K562 (cell line): ENCODE results near the gene NT5E. TPM values are rescaled to one million over a fixed set of nuclear protein-coding genes. Genes with fewer than 3 reads are reported as not detected.

Experiments used
- ATAC-seq: fragments of 200-7000 bp; cut with Tn5 transposase; 3 replicates; pipeline ENCODE4 v1.9.1; 2020; ENCODE audit warnings: moderate library complexity
- BruUV-seq: library from RNA; stranded (reverse); fragments of 400-500 nt; replicated peaks from 2 replicates; lab custom pipeline; 2021; lab: Mats Ljungman, UMichigan
- CTCF ChIA-PET: fragments of 300-600 bp; formaldehyde crosslinking; extraction: SDS; loops from one replicate; lab custom pipeline; 2021; ENCODE audit warnings: low intra/inter-chr PET ratio; lab: Yijun Ruan, JAX
- POLR2A ChIA-PET: fragments of 300-600, 350-650 bp; sonication (Branson Sonifier 250); formaldehyde crosslinking; extraction: SDS; loops from one replicate; lab custom pipeline; 2021; ENCODE audit warnings: antibody characterized with exemption, inconsistent platforms; lab: Yijun Ruan, JAX
- DNase-seq, 4 experiments: peaks; one replicate each; pipeline versions ENCODE4 v3.0.0 to v3.0.0-alpha.2; 2011 to 2018; ENCODE audit warnings: low spot score in 3 of 4, mixed read lengths in 3 of 4; ENCODE audit errors: extremely low read depth in 1 of 4
- FAIRE-seq: peaks from 2 replicates; lab custom pipeline; 2011; peaks lifted over from hg19 to GRCh38; lab: Jason Lieb, UNC
- H2AFZ ChIP-seq: 2 replicates; pipeline ENCODE4 v1.6.0; 2011; ENCODE audit warnings: low read depth, low read length, control low read depth, inconsistent platforms
- H3K27ac ChIP-seq: fragments of 200-600 bp; 3 replicates; pipeline ENCODE4 v1.8.0; 2011; ENCODE audit warnings: low read depth, mild to moderate bottlenecking, control low read depth, inconsistent platforms, low read length, moderate library complexity, mixed read lengths; ENCODE audit errors: extremely low read depth
- H3K27me3 ChIP-seq, 2 experiments: fragments of 300-600 bp in 1 of 2; 2 replicates in 1 of 2; 3 replicates in 1 of 2; pipeline versions ENCODE4 v1.6.0 to v1.8.0; 2011; ENCODE audit warnings: inconsistent platforms in 2 of 2, low read length in 2 of 2, mild to moderate bottlenecking in 1 of 2, mixed read lengths in 1 of 2, moderate library complexity in 1 of 2; ENCODE audit not compliant: control insufficient read depth in 2 of 2, insufficient read depth in 2 of 2
- H3K36me3 ChIP-seq: fragments of 300-600 bp; 3 replicates; pipeline ENCODE4 v1.8.0; 2011; ENCODE audit warnings: mild to moderate bottlenecking, low read length, inconsistent platforms; ENCODE audit not compliant: control insufficient read depth, insufficient read depth
- H3K4me1 ChIP-seq, 2 experiments: fragments of 200-600 bp in 1 of 2; replicated peaks in 1 of 2; 2 replicates in 1 of 2; 3 replicates in 1 of 2; pipeline versions ENCODE4 v1.5.1 to v1.8.0; 2011; ENCODE audit warnings: inconsistent platforms in 2 of 2, low read length in 2 of 2, mild to moderate bottlenecking in 1 of 2, mixed read lengths in 1 of 2, moderate library complexity in 1 of 2; ENCODE audit not compliant: control insufficient read depth in 2 of 2, insufficient read depth in 2 of 2
- H3K4me2 ChIP-seq: 2 replicates; pipeline ENCODE4 v1.6.1; 2011; ENCODE audit warnings: low read length, control low read depth, inconsistent platforms, mixed read lengths; ENCODE audit not compliant: insufficient read depth
- H3K4me3 ChIP-seq: fragments of 200-600 bp; sonication (generic), shearing (Covaris generic); 2 replicates; pipeline ENCODE4 v1.5.1; 2016; ENCODE audit warnings: control low read depth, inconsistent platforms
- H3K79me2 ChIP-seq: fragments of 200-600 bp; 3 replicates; pipeline ENCODE4 v1.8.0; 2011; ENCODE audit warnings: low read length, inconsistent platforms; ENCODE audit not compliant: control insufficient read depth, insufficient read depth
- H3K9ac ChIP-seq, 2 experiments: 2 replicates each; pipeline versions ENCODE4 v1.6.0 to v1.6.1; 2011; ENCODE audit warnings: low read depth in 2 of 2, low read length in 2 of 2, control low read depth in 1 of 2, inconsistent platforms in 1 of 2, mild to moderate bottlenecking in 1 of 2, mixed read lengths in 1 of 2; ENCODE audit not compliant: insufficient read depth in 1 of 2
- H3K9me1 ChIP-seq: one replicate; pipeline ENCODE4 v1.6.0; 2011; ENCODE audit warnings: inconsistent platforms, mild to moderate bottlenecking, low read length, moderate library complexity; ENCODE audit not compliant: control insufficient read depth, insufficient read depth
- H3K9me3 ChIP-seq: replicated peaks from 2 replicates; pipeline ENCODE4 v1.5.1; 2011; ENCODE audit warnings: low read depth, low read length, inconsistent platforms; ENCODE audit not compliant: control insufficient read depth, insufficient read depth
- H4K20me1 ChIP-seq: replicated peaks from 2 replicates; pipeline ENCODE4 v1.6.1; 2011; ENCODE audit warnings: low read length, inconsistent platforms, mixed read lengths; ENCODE audit not compliant: control insufficient read depth, insufficient read depth
- BRD9 ChIP-seq: fragments of 450-650 bp; IDR thresholded peaks from 2 replicates; pipeline ENCODE4 v1.6.1; 2018; ENCODE audit warnings: low read depth; ENCODE audit not compliant: partially characterized antibody
- JUNB ChIP-seq: fragments of 450-650 bp; formaldehyde crosslinking; conservative IDR thresholded peaks from 2 replicates; pipeline ENCODE4 v1.4.0; 2020; ENCODE audit warnings: mild to moderate bottlenecking
- NCOA2 ChIP-seq, 2 experiments: fragments of 450-650 bp; IDR thresholded peaks; 2 replicates each; pipeline ENCODE4 v1.6.1; 2018; ENCODE audit warnings: mild to moderate bottlenecking in 2 of 2, moderate library complexity in 1 of 2; ENCODE audit not compliant: partially characterized antibody in 2 of 2
- SRF ChIP-seq, 2 experiments: fragments of 250-450, 450-650 bp in 1 of 2; sonication (Bioruptor Pico) in 1 of 2; sonication (generic) in 1 of 2; formaldehyde crosslinking; IDR thresholded peaks; 2 replicates each; pipeline versions ENCODE4 v1.5.0 to v1.5.1; 2020 to 2022; ENCODE audit warnings: mild to moderate bottlenecking in 1 of 2, missing genetic modification reagents in 1 of 2
- SRSF9 ChIP-seq: fragments of 200-400 bp; formaldehyde crosslinking; IDR thresholded peaks from 2 replicates; pipeline ENCODE4 v1.6.1; 2017; ENCODE audit warnings: low read depth, low read length, borderline replicate concordance
- THRAP3 ChIP-seq: fragments of 450-650 bp; IDR thresholded peaks from 2 replicates; pipeline ENCODE4 v1.6.1; 2016; ENCODE audit warnings: mild to moderate bottlenecking, inconsistent platforms, borderline replicate concordance
- ZBTB1 ChIP-seq: sonication (generic); formaldehyde crosslinking; IDR thresholded peaks from 2 replicates; pipeline ENCODE4 v1.8.1; 2023; ENCODE audit warnings: missing genetic modification reagents, low read depth, mild to moderate bottlenecking, borderline replicate concordance
- ZNF79 ChIP-seq: fragments of 250-450 bp; sonication (Bioruptor Pico); IDR thresholded peaks from 2 replicates; pipeline ENCODE4 v1.4.0; 2020; ENCODE audit warnings: low read depth, mild to moderate bottlenecking, moderate library complexity
- WGBS: fragments of 100-300 bp; shearing (Covaris generic); methylation state at CpG from one replicate; pipeline ENCODE4 v1.1.6; 2016; ENCODE audit warnings: low coverage, mixed read lengths; ENCODE audit not compliant: insufficient coverage; ENCODE audit errors: missing lambda C conversion rate; 5-methylcytosine and 5-hydroxymethylcytosine counted together
- in situ Hi-C: fragments of 300-500 bp; cut with MboI; formaldehyde crosslinking; loops from 4 replicates; pipeline ENCODE4 v1.15.0; 2018; ENCODE audit warnings: inconsistent platforms, mixed read lengths
- intact Hi-C: fragments of 100-400 bp; cut with micrococcal nuclease; formaldehyde crosslinking; loops from 2 replicates; pipeline ENCODE4 v1.14.2; 2022
- polyA plus RNA-seq, 8 experiments: library from polyadenylated mRNA; depleted of rRNA in 4 of 8; stranded (reverse) in 5 of 8; unstranded in 3 of 8; fragments of >200 nt; fragmentation: Nextera tagmentation in 2 of 8; fragmentation: Illumina TruSeq in 1 of 8; extraction: Ambion mirVana in 2 of 8; extraction: Trizol in 1 of 8; gene quantifications; 2 replicates each; pipeline versions ENCODE4 v1.2.1 to v1.2.3, GENCODE V29; 2011 to 2014; ENCODE audit warnings: inconsistent platforms in 1 of 8, missing spikeins in 1 of 8
- total RNA-seq, 7 experiments: library from RNA; depleted of rRNA in 6 of 7; stranded (reverse); fragments of >200 nt in 6 of 7; fragmentation: Illumina TruSeq in 2 of 7; extraction: Trizol in 2 of 7; gene quantifications; 2 replicates each; pipeline versions ENCODE4 v1.2.1 to v1.2.3, GENCODE V29; 2011 to 2021; ENCODE audit warnings: low replicate concordance in 1 of 7
- TF ChIP-seq, protein P1 (sequence below): fragments of 250-450 bp; sonication (Bioruptor Pico); IDR thresholded peaks from 2 replicates; pipeline ENCODE4 v1.9.0; 2021; ENCODE audit warnings: mild to moderate bottlenecking

Gene NT5E
- total and polyA plus RNA-seq, 9 of the 15 experiments (the other 6 are each of a cell fraction or from before 2014, with no cell fraction given): 0.01 to 0.13 TPM; not detected in 7

DNA sequence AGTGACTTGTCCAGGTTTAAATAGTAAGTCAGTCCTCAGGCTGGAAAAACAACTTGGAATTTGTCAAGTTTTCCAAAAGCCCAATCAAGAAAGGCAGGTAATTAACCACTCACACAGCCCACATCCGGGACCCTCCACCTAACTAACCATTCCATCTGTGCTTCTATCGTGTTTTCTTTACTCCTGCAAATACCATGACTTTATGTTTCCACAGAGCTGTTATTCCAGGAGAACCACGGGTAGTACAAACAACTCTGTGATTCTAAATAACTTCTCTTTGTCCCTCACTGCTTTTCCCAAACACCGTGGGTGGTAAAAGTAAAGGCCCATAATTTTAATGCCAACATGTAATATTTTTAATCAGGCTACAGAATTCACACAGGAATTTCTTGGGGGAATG lies 49.6 kb upstream of the NT5E start (continued):
- TF ChIP-seq NCOA2 (IDR thresholded peaks at IDR 0.05; ENCODE audit: partially characterized antibody in 2 of 2) (no peak), JUNB (CRISPR knock-in tag) (no peak), SRF (CRISPR knock-in tag; IDR thresholded peaks at IDR 0.05) (no peak), SRSF9 (no peak), THRAP3 (no peak), ZNF79 (CRISPR knock-in tag) (no peak)

DNA sequence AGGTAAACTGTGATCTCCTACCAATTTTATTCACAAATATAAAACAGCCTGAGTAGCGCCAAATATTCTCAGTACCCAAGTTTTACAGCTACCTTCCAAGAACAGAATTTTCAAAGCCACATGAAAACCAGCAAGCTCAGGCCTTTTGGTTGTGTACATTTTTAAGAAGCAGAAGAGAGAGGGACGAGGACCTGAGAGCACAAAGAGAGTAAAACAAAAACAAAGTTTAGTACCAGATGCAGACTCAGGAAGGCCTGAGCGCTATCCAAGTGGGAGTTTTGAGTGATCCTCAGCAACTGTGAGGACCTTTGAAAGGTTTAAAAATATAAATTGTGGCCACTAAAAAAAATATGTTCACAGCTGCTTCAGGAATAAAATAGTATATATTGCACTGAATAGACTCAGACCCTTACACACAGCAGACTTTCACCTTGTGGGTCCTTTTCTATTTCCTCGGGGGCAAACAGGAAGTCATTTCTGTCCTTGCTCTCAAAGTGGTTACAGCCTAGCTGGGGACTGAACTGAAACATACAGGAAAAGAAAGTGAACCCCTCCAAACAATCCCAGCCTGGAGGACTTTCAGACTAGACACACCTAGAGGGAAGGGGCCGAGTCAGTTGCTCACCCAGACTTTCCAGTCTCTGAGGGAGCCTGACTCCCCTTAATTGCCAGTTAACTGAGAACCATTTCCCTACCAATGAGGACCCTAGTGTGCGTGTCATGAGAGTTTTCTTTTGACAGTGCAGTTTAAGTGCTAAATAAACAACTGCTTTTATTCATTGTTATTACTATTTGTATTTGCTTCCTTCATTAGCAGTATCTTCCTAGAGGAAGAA lies 48.5 kb upstream of the NT5E start:
- WGBS: 4% methylated on average over 6 of the region's 6 CpGs
- FAIRE-seq: no peak
- intact Hi-C loops: no loop called here
- in situ Hi-C loops: no loop called here
- Histone ChIP-seq H3K36me3 (no peaks in the 10 kb centered on the region), H3K4me1 (no peaks in the 10 kb centered on the region), H3K9me1 (no peaks in the 10 kb centered on the region), H3K9me3 (no peaks in the 10 kb centered on the region), H3K4me2 (no peak overlapping the region), H3K79me2 (no peaks in the 10 kb centered on the region), H3K27me3 (no peaks in the 10 kb centered on the region), H3K27ac (no peak overlapping the region), H3K9ac (no peak overlapping the region)
- no TSS peak for BruUV-seq
- no peak for DNase-seq
- no peak for ATAC-seq
- TF ChIP-seq ZBTB1 (CRISPR knock-in tag) (no peak), BRD9 (no peak)
- TF ChIP-seq, protein P1, sequence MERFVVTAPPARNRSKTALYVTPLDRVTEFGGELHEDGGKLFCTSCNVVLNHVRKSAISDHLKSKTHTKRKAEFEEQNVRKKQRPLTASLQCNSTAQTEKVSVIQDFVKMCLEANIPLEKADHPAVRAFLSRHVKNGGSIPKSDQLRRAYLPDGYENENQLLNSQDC: no peak
- TF ChIP-seq, all 486 proteins: peak for 0
- Histone ChIP-seq H3K4me3 (no peak overlapping the region), H4K20me1 (no peaks in the 10 kb centered on the region), H2AFZ (no peak overlapping the region)
- ChIA-PET POLR2A (no interaction called here), CTCF (no interaction called here)
